Lung (tissue), 16 donors: ENCODE measurements around the gene OR51V1. TPM values are rescaled to one million over a fixed set of nuclear protein-coding genes. Genes with fewer than 3 reads are reported as not detected.
"Not testable (repeated sequence)": the region's sequence is repeated elsewhere in the genome, so short reads cannot be mapped to it uniquely, and the experiment has no call there.

Source experiments
- ATAC-seq: fragments of 200-7000 bp; cut with Tn5 transposase; one replicate; pipeline ENCODE4 v1.9.1; 2020; ENCODE audit warnings: moderate number of reproducible peaks; ENCODE audit not compliant: insufficient read depth, low FRiP score
- DNase-seq, 3 donors: peaks; one replicate each; pipeline ENCODE4 v3.0.0-alpha.2; 2013 to 2017
- H3K27ac ChIP-seq, 2 donors: one replicate each; pipeline ENCODE4 v1.5.1; 2013; ENCODE audit warnings: mild to moderate bottlenecking in 2 of 2, moderate library complexity in 2 of 2, control low read depth in 1 of 2, inconsistent platforms in 1 of 2, low read depth in 1 of 2, low read length in 1 of 2
- H3K27me3 ChIP-seq, 3 donors: one replicate each; pipeline ENCODE4 v1.5.1; 2013; ENCODE audit warnings: low read length in 2 of 3; ENCODE audit not compliant: control insufficient read depth in 3 of 3, insufficient read depth in 3 of 3
- H3K36me3 ChIP-seq, 4 donors: one replicate each; pipeline ENCODE4 v1.5.1; 2013; ENCODE audit warnings: low read length in 4 of 4, mild to moderate bottlenecking in 1 of 4, moderate library complexity in 1 of 4; ENCODE audit not compliant: control insufficient read depth in 4 of 4, insufficient read depth in 4 of 4
- H3K4me1 ChIP-seq, 5 donors: one replicate each; pipeline ENCODE4 v1.5.1; 2013; ENCODE audit warnings: low read length in 5 of 5, mild to moderate bottlenecking in 2 of 5, moderate library complexity in 1 of 5; ENCODE audit not compliant: control insufficient read depth in 5 of 5, insufficient read depth in 5 of 5
- H3K4me3 ChIP-seq: one replicate; pipeline ENCODE4 v1.5.1; 2013; ENCODE audit warnings: mild to moderate bottlenecking, control low read depth, moderate library complexity
- H3K9ac ChIP-seq, 2 donors: one replicate each; pipeline ENCODE4 v1.5.1; 2013; ENCODE audit warnings: low read length in 2 of 2, control low read depth in 1 of 2; ENCODE audit not compliant: insufficient read depth in 1 of 2
- H3K9me3 ChIP-seq, 4 donors: one replicate each; pipeline ENCODE4 v1.5.1; 2013; ENCODE audit warnings: low read length in 3 of 4, mild to moderate bottlenecking in 1 of 4, moderate library complexity in 1 of 4; ENCODE audit not compliant: control insufficient read depth in 4 of 4, insufficient read depth in 3 of 4
- WGBS, 2 donors: extraction: QIAGEN DNeasy Blood & Tissue Kit; methylation state at CpG; one replicate each; pipeline ENCODE4 v1.1.7; 2013; 5-methylcytosine and 5-hydroxymethylcytosine counted together
- long read RNA-seq, 5 donors: transcript quantifications; one replicate each; lab custom pipeline, GENCODE V29; 2026
- polyA plus RNA-seq, 2 donors: library from polyadenylated mRNA; stranded (reverse); fragments of 200-250 nt; gene quantifications; one replicate each; pipeline ENCODE4 v1.2.1, GENCODE V29; 2013
- total RNA-seq, 2 donors: library from RNA; depleted of rRNA in 1 of 2; stranded (reverse); fragments of >200 nt in 1 of 2; gene quantifications; one replicate each; pipeline ENCODE4 v1.2.1, GENCODE V29; 2014 to 2021
- TF ChIP-seq, protein P1 (sequence below): IDR thresholded peaks from 2 replicates; pipeline ENCODE4 v1.5.1; 2012; ENCODE audit warnings: mild to moderate bottlenecking; ENCODE audit errors: control extremely low read depth, extremely low read depth
- donor health status: control.
- donor health status: control.
- donor health status: Bipolar disorder and iron deficiency.
- donor health status: healthy.
- donor health status: DM: yes; HTN: yes; CAD: no.

OR51V1 gene, protein sequence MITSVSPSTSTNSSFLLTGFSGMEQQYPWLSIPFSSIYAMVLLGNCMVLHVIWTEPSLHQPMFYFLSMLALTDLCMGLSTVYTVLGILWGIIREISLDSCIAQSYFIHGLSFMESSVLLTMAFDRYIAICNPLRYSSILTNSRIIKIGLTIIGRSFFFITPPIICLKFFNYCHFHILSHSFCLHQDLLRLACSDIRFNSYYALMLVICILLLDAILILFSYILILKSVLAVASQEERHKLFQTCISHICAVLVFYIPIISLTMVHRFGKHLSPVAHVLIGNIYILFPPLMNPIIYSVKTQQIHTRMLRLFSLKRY
- not detected for total RNA-seq
- not detected for polyA plus RNA-seq
- long read RNA-seq, donor 1: 0 reads
- long read RNA-seq, donor 2: 0 reads
- long read RNA-seq, donor 3: 0 reads
- long read RNA-seq, donor 4: 0 reads
- long read RNA-seq, donor 5: 0 reads

DNA sequence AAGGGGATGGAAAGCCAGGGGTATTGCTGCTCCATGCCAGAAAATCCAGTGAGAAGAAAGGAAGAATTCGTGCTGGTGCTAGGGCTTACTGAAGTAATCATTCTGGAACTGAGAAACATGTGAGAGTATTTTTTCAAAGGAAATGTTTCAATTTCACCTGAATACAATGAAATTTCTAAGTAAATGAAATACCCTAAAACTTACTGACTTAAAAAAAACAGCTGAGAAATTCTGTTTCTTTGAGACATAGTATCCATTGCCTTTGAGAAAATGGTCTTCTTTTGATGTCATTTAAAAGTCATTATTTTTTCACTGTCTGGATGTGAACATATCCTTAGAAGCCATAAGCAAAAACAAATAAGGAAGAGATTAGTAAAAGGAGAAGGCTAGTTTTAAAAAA lies at the start of gene OR51V1:
Gene OR51V1 (minus strand): TSS at position 101 of the 400 bp plus-strand sequence. CDS start 0 bp downstream, at position 101.
- 64 to 72% methylated on average over 1 of the region's 1 CpG for WGBS, 2 donors
- no peak for ATAC-seq

DNA sequence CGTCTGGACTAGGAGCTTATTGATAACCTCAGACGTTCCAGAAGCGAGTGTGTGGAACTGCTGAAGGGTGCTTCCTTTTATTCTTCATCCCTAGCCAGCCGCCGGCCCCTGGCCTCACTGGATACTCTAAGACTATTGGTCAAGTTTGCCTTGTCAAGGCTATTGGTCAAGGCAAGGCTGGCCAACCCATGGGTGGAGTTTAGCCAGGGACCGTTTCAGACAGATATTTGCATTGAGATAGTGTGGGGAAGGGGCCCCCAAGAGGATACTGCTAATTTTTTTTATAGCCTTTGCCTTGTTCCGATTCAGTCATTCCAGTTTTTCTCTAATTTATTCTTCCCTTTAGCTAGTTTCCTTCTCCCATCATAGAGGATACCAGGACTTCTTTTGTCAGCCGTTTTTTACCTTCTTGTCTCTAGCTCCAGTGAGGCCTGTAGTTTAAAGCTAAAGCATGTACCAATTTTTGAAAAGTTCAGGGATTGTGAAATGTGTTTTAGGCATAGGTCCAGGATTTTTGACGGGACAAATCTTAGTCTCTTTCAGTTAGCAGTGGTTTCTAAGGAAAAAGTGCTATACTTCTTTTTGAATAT lies 49.4 kb upstream of the OR51V1 start, which contains the start of gene HBG1:
Gene HBG1 (minus strand): TSS at position 51 of the 590 bp plus-strand sequence. CDS start 53 bp downstream, outside the sequence.
- 68% methylated on average over 3 to 4 of the region's 9 CpGs for WGBS, 2 donors
- H3K9me3 ChIP-seq, H3K4me3 ChIP-seq, H3K9ac ChIP-seq, H3K4me1 ChIP-seq, H3K27me3 ChIP-seq, ATAC-seq, H3K27ac ChIP-seq, H3K36me3 ChIP-seq: not testable (repeated sequence)
- peak in 2 of 3 donors; percentile 44 to 47 for DNase-seq

More for the DNA sequence above, at the start of gene OR51V1:
- DNase-seq: no peak
- Histone ChIP-seq H3K36me3 (no peaks in the 10 kb centered on the region), H3K9ac (no peak within 1 kb of the TSS), H3K27ac (no peak within 1 kb of the TSS), H3K4me1 (no peaks in the 10 kb centered on the region), H3K27me3 (no peaks in the 10 kb centered on the region), H3K9me3 (no peaks in the 10 kb centered on the region), H3K4me3 (no peak within 1 kb of the TSS)
- TF ChIP-seq, protein P1, sequence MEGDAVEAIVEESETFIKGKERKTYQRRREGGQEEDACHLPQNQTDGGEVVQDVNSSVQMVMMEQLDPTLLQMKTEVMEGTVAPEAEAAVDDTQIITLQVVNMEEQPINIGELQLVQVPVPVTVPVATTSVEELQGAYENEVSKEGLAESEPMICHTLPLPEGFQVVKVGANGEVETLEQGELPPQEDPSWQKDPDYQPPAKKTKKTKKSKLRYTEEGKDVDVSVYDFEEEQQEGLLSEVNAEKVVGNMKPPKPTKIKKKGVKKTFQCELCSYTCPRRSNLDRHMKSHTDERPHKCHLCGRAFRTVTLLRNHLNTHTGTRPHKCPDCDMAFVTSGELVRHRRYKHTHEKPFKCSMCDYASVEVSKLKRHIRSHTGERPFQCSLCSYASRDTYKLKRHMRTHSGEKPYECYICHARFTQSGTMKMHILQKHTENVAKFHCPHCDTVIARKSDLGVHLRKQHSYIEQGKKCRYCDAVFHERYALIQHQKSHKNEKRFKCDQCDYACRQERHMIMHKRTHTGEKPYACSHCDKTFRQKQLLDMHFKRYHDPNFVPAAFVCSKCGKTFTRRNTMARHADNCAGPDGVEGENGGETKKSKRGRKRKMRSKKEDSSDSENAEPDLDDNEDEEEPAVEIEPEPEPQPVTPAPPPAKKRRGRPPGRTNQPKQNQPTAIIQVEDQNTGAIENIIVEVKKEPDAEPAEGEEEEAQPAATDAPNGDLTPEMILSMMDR: no peak

DNA sequence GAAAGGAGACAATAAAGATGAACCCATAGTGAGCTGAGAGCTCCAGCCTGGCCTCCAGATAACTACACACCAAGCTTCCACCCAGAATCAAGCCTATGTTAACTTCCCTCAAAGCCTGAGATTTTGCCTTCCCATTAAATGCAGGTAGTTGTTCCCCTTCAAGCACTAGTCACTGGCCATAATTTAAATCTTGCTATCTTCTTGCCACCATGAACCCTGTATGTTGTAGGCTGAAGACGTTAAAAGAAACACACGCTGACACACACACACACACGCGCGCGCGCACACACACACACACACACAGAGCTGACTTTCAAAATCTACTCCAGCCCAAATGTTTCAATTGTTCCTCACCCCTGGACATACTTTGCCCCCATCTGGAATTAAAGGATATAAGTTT lies 48.0 kb upstream of the OR51V1 start:
- not testable (repeated sequence) for H3K36me3 ChIP-seq, H3K27me3 ChIP-seq, ATAC-seq, H3K4me3 ChIP-seq, H3K9me3 ChIP-seq, DNase-seq, H3K27ac ChIP-seq, H3K4me1 ChIP-seq, H3K9ac ChIP-seq
- 73 to 81% methylated on average over 7 of the region's 7 CpGs for WGBS, 2 donors

DNA sequence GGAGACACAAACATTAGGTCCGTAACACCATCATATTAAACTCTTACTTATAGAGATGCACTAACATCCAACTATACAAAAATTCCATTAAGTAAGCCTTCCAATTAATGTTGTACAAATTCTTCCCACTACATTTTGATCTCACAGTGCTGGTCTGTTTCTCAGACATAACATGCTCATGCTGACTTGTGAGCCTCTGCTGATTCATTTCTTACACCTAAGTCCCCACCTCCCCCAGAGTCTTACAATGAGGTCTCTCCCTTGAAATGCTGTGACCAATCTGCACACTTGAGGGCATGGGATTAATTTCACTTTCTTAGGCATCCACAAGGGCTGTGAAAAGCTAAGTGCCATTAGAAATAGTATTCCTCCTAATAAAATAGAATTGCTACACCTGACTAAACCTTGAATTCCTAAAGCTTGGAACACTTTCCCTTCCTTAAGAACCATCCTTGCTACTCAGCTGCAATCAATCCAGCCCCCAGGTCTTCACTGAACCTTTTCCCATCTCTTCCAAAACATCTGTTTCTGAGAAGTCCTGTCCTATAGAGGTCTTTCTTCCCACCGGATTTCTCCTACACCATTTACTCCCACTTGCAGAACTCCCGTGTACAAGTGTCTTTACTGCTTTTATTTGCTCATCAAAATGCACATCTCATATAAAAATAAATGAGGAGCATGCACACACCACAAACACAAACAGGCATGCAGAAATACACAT lies 47.1 kb upstream of the OR51V1 start:
- TF ChIP-seq, protein P1: no peak

More for the DNA sequence above, 47.1 kb upstream of the OR51V1 start:
- H3K9ac ChIP-seq: no peak overlapping the region
- 88 to 95% methylated on average over 3 of the region's 3 CpGs for WGBS, 2 donors
- DNase-seq (no peak), ATAC-seq (no peak)
- H3K9me3 ChIP-seq: no peaks in the 10 kb centered on the region
- H3K36me3 ChIP-seq: no peaks in the 10 kb centered on the region
- H3K4me3 ChIP-seq: no peak overlapping the region
- no peaks in the 10 kb centered on the region for H3K27me3 ChIP-seq
- no peaks in the 10 kb centered on the region for H3K4me1 ChIP-seq
- H3K27ac ChIP-seq: no peak overlapping the region
